NCI-H510A treated with DMSO at 0.1 percent for 48 hours (cell line): ENCODE results near the gene RPL38.
"Not testable (repeated sequence)": the region's sequence is repeated elsewhere in the genome, so short reads cannot be mapped to it uniquely, and the experiment has no call there.

Experiments
- DNase-seq: peaks from one replicate; lab custom pipeline; 2025; lab: John Stamatoyannopoulos, UW

The RPL38 gene

DNA sequence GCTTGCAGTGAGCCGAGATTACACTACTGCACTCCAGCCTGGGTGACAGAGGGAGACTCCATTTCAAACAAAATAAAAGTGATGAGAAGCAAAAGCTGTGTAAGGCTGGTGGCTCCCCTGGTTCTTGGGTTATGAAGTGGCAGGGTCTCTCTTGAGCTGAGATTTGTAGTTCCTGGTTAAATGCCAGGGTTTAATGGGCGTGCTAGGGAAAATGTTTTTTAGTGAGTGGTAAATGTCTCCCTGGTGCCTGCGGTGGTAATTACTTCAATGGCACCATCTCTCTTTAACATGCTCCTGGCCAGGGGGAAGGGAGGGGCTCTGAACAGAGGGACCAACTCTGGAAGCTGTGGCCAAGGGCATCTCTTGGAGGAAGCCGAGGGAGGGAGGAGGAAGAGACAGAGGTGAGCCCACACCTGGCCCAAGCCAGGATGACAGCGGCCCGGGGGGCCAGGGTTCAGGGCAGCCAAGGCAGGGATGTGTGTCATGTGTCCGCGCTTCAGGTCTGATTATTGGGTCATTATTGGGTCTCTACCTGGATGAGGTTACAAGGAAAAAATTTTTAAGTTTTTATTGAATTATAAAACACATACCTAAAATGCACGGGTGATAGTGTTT is 17.8 kb upstream of the RPL38 start:
- DNase-seq: no peak

DNA sequence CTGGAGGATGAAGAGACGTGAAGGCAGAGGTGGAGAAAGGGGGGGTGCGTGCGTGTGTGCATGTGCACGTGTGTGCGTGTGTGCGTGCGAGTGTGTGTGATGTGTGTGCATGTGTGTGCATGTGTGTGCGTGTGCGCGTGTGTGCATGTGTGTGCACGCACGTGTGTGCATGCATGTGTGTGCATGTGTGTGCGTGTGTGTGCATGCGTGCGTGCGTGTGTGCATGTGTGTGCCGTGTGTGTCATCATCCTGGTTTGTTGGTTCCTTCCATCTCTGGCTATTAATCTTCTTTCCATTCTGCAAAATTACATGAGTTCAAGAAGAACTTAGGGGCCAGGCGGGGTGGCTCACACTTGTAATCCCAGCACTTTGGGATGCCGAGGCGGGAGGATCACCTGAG is 17.0 kb upstream of the RPL38 start:
- DNase-seq: no peak

DNA sequence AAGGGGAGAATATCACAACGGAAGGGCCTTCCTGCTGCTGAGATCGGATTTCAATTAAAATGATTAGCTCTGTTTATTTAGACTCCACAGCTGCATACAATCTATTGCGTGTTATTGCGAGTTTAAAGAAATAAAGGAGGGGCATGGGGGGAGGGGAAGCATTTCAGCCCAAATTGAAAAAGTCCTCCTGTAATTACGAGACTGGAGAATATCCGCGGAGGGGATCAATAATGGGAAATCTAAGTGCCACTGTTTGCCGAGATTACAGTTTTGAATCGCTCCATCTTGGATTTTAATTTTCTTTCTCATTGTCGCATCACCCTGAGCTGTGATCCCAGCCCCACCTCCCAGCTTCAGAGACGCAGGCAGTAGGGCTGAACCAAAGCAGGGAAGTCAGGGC is 15.7 kb upstream of the RPL38 start:
- DNase-seq: peak; percentile 73

DNA sequence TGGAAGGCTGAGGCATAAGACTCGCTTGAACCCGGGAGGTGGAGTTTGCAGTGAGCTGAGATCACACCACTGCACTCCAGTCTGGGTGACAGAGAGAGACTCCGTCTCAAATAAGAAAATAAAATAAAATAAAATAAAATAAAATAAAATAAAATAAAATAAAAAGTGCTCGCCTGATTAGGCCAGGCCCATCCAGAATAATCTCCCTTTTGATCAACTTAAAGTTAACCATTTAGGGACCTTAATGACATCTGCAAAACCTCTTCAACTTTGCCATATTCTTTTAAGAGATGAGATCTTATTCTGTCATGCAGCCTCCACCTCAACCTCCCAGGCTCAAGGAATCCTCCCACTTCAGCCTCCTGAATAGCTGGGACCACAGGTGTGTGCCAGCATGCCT is 14.8 kb upstream of the RPL38 start:
- DNase-seq: not testable (repeated sequence)

GRCh38 chr17:74190154-74190553 is 13.3 kb upstream of the RPL38 start:
- peak; percentile 76 for DNase-seq

DNA sequence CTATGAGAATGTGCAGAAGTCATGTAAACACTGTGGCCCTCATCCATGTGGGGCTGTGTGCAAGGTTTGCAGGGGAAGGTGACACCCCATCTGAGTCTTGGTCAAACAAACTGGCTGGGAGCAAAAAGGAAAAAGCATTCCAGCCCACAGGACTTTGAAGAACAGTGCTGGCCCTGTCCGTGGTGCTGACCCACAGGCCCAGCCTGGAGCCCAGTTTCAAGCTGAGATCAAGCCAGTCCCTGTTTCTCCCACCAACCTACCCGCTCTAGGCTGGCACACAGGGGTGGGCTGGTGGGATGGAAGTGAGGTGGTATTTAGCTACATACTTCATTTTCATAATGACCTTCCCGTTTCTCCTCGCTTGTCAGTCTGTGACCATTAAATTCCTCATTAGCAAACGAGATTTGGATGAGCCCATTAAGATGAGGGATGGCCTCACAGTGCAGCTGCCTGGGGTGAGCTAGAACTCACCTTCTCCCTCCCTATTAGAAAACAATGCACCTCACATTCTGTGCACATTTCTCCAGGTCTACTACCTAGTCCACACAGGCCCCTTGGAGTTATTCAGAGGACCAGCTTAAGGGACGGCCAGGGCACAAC is 12.6 kb upstream of the RPL38 start:
- DNase-seq: no peak

- DNase-seq: peak; percentile 88
Observed at GRCh38 chr17:74192950-74193781, 10.3 kb upstream of the RPL38 start.

- peak; percentile 53 for DNase-seq
Observed at GRCh38 chr17:74194682-74195081, 8.8 kb upstream of the RPL38 start.

DNA sequence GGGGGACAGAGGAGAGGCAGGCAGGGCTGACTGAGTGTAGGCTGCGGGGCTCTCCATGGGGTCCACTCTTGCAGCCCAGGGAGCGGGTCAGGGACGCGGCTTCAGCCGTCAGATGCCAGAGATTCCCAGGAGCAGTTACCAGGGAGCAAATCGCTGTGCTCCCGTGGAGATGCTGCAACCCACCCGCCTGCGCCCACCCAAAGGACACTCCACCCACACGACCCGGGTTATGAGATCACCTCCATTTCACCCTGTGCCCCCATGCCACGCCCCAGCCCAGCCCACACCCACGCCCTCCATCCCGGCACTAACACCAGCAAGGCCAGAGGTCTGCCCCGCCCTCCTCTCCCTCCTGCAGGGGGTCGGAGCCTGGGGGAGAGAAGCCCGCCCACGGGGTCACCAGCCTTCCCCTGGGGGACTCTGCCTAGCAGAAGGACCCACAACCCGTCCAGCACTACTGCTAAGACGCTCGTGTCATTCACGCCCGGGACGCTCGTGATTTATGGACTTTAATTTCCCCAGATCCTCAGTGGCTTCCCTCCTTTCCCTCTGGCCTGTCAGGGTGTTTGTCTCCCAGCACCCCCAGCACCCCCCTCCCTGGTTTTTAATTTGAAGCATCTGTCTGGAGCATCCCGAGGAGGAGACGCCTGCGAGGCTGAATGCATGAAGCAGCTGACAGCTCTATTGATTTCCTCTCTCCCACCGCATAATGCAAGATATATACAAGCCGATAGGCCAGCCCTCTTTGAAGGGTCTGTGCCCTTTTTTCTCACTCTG is 6.7 kb upstream of the RPL38 start:
- DNase-seq: no peak

DNA sequence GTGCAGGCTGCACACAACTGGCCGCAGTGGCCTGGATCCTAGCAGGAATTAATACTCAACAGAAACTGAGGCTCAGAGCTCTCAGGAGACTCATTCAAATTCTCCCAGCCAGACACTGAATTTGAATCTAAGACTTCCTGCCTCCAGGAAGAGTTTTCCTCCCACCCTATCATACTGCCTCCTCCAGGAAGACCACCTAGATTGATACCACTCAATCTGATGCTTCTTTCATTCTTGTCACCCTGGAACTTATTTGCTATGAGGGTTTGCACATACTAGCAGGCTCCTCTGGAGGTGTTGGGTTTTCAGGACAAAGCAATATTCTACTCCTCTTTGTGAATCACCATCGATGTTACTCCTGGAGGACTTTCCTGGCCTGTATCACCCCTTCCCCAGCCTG is 5.7 kb upstream of the RPL38 start:
- DNase-seq: no peak

DNA sequence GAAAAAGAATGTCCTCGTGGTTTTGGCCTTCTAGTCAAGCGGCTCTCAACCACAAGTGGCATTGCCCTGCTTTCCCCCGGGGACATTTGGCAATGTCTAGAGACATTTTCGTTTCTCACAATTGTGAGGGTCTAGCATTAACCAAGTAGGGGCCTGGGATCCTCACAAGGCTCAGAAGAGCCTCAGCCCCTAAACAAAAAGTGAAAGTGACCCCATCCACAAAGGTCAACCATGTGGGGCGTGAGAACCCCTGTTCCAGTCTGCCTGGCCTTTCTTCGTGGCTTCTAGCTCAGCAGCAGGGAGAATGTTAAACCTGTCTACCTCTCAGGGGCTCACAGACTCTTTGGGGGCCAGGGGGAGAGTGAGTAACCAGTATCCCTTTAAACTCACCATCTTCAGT is 4.8 kb upstream of the RPL38 start:
- no peak for DNase-seq

DNA sequence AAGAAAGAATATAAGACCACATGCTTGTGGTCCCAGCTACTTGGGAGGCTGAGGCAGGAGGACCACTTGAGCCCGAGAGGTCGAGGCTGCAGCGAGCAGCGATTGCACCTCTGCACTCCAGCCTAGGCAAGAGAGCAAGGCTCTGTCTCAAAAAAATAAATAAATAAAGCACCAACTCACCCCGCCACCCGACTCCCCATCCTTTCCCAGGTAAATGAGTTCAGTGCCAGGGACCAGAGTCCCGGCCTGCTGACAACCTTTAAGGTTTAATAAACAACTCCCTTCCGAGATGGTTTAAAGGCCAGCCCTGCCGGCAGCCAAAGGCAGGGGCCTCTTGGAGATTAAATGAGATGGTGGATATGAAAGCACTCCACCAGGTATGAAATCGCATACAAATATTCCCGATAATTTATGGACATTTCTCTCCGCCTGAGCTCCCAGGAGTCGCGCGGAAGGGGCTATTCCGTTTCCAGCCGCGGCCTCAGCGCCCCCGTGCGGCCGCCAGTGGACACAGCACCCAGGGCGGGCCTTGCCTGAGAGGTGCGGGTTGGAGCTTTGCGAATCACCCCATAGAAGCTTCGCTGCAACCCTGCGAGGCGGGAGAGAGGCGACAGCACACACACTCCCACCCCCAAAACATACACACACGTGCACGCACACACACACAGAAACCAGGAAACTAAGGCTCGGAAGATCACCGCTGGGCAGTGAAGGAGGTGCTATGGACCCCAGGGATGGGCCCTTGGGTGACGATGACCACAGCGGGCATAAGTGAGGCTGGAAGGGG is 4.0 kb upstream of the RPL38 start:
- peak; percentile 85 for DNase-seq

- no peak for DNase-seq
Observed at GRCh38 chr17:74200112-74200511, 3.4 kb upstream of the RPL38 start.

GRCh38 chr17:74201250-74201649 is 2.2 kb upstream of the RPL38 start:
- DNase-seq: peak; percentile 91

GRCh38 chr17:74201948-74202347 is 1.5 kb upstream of the RPL38 start:
- no peak for DNase-seq

DNA sequence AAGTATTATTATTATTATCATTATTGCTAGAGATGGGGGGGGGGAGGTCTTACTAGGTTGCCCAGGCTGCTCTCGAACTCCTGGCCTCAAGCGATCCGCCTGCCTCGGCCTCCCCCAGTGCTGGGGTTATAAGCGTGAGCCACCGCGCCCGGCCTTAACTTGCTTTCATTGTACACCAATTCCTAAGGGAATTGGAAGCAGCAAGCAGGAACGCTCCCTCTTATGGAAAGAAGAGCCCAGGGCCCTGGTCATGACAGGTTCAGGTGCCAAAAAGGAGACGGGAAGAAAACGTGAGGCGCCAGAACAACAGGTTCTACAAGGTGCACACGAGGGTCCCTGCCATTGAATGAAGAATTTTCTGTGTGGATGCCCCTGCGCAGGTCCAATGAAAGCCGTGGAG is 540 bp upstream of the RPL38 start:
- DNase-seq: peak; percentile 60

DNA sequence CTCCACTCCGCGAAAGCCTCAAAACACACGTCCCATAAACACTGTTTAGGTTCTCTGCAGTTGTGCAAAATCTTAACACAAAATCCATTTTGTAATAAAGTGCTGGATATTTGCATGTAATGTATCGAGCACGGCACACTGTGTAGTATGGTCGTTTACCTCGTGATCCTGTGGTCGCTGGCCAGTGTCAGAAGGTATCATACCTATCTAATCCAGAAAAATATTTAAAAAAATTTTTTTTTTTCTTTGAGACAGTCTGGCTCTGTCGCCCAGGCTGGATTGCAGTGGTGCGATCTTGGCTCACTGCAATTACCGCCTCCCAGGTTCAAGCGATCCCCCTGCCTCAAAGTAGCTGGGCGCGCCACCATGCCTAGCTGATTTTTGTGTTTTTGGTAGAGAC is 996 bp downstream of the RPL38 start:
- no peak for DNase-seq

GRCh38 chr17:74205274-74205673 is 1.8 kb downstream of the RPL38 start:
- DNase-seq: no peak

DNA sequence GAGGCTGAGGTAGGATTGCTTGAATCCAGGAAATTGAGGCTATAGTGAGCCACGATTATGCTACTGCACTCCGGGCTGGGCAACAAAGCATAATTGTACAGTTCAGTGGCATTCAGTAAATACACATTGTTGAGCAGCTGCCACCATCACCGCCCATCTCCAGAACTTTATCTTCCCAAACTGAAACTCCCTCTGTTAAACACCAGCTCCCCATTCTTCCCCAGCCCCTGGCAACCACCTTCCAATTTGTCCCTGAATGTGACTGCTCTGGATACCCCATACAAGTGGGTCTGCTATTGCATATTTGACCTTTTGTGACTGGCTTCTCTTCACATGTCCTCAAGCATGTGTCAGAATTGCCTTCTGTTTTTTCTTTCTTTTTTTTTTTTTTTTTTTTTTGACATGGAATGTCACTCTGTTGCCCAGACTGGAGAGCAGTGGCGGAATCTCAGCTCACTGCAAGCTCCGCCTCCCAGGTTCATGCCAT is 2.9 kb downstream of the RPL38 start:
- DNase-seq: no peak

- DNase-seq: peak; percentile 70
Observed at GRCh38 chr17:74210191-74211140, 7.0 kb downstream of the RPL38 start.
